Neural crest cell (in vitro differentiated cells): Measurements from ENCODE around the gene GTPBP6. TPM values are rescaled to one million over a fixed set of nuclear protein-coding genes. Genes with fewer than 3 reads are reported as not detected.
A peak's percentile ranks its signal among the peaks of the same experiment; 100 is the strongest.

Experiments
- DNase-seq: peaks from one replicate; pipeline ENCODE4 v3.0.0; 2021; ENCODE audit warnings: low read depth, mixed read lengths, low spot score
- H3K27ac Mint-ChIP-seq: one replicate; pipeline ENCODE4 v1.8.0; 2021; ENCODE audit warnings: mild to moderate bottlenecking, mixed read lengths; ENCODE audit not compliant: unreplicated experiment
- H3K27me3 Mint-ChIP-seq: 2 replicates; pipeline ENCODE4 v1.8.0; 2021; ENCODE audit warnings: low read depth, mild to moderate bottlenecking, mixed read lengths
- H3K36me3 Mint-ChIP-seq: 2 replicates; pipeline ENCODE4 v1.8.0; 2021; ENCODE audit warnings: low read depth, mild to moderate bottlenecking, mixed read lengths
- H3K4me1 Mint-ChIP-seq: 2 replicates; pipeline ENCODE4 v1.8.0; 2021; ENCODE audit warnings: mixed read lengths
- H3K4me3 Mint-ChIP-seq: one replicate; pipeline ENCODE4 v1.8.0; 2021; ENCODE audit warnings: mild to moderate bottlenecking, mixed read lengths
- H3K9me3 Mint-ChIP-seq: 2 replicates; pipeline ENCODE4 v1.8.0; 2021; ENCODE audit warnings: mixed read lengths
- total RNA-seq: library from RNA; stranded (reverse); gene quantifications from 2 replicates; pipeline ENCODE4 v1.2.1, GENCODE V29; 2021
- TF ChIP-seq, protein P1 (sequence below): fragments of 200-600 bp; sonication (generic); conservative IDR thresholded peaks from 2 replicates; pipeline ENCODE4 v1.5.0; 2021; ENCODE audit warnings: antibody characterized with exemption, mild to moderate bottlenecking

GTPBP6 gene
- total RNA-seq, 1 donor from 2014 or later, result 81.9 TPM

DNA sequence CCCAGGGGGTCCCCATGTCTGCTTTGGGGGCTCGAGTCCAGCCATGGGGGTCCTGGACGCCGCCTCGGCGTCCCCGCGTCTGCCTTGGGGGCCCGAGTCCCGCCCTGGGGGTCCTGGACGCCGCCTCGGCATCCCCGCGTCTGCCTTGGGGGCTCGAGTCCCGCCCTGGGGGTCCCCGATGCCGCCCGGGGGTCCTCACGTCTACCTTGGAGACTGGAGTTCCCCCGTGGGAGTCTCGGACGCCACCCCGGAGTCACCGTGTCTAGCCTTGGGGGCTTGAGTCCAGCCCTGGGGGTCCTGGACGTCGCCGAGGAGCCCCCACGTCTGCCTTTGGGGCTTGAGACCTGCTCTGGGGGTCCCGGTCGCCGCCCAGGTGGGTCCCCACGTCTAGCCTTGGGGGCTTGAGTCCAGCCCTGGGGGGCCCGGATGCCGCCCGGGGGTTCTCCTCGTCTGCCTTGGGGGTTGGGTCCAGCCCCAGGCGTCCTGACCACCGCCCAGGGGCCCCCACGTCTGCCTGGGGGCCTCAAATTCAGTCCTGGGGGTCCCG, 1.1 kb upstream of the GTPBP6 start:
- TF ChIP-seq, protein P1, sequence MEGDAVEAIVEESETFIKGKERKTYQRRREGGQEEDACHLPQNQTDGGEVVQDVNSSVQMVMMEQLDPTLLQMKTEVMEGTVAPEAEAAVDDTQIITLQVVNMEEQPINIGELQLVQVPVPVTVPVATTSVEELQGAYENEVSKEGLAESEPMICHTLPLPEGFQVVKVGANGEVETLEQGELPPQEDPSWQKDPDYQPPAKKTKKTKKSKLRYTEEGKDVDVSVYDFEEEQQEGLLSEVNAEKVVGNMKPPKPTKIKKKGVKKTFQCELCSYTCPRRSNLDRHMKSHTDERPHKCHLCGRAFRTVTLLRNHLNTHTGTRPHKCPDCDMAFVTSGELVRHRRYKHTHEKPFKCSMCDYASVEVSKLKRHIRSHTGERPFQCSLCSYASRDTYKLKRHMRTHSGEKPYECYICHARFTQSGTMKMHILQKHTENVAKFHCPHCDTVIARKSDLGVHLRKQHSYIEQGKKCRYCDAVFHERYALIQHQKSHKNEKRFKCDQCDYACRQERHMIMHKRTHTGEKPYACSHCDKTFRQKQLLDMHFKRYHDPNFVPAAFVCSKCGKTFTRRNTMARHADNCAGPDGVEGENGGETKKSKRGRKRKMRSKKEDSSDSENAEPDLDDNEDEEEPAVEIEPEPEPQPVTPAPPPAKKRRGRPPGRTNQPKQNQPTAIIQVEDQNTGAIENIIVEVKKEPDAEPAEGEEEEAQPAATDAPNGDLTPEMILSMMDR, result no peak
- Mint-ChIP-seq H3K36me3 (peaks cover 7% of the 10 kb centered on the region), H3K4me3 (peak overlapping the region; percentile 92), H3K4me1 (peaks cover 21% of the 10 kb centered on the region), H3K27me3 (peaks cover 19% of the 10 kb centered on the region), H3K9me3 (peaks cover 4% of the 10 kb centered on the region), H3K27ac (no peak overlapping the region)
- no peak for DNase-seq

GRCh38 chrX:318068-318738, 393 bp downstream of the GTPBP6 start:
- Mint-ChIP-seq H3K4me3 (peak overlapping the region; percentile 100), H3K4me1 (peaks cover 13% of the 10 kb centered on the region), H3K27me3 (peaks cover 10% of the 10 kb centered on the region), H3K36me3 (peaks cover 9% of the 10 kb centered on the region), H3K9me3 (peaks cover 4% of the 10 kb centered on the region), H3K27ac (peak overlapping the region; percentile 99)
- DNase-seq, result peak; percentile 92
- TF ChIP-seq, protein P1, result no peak

DNA sequence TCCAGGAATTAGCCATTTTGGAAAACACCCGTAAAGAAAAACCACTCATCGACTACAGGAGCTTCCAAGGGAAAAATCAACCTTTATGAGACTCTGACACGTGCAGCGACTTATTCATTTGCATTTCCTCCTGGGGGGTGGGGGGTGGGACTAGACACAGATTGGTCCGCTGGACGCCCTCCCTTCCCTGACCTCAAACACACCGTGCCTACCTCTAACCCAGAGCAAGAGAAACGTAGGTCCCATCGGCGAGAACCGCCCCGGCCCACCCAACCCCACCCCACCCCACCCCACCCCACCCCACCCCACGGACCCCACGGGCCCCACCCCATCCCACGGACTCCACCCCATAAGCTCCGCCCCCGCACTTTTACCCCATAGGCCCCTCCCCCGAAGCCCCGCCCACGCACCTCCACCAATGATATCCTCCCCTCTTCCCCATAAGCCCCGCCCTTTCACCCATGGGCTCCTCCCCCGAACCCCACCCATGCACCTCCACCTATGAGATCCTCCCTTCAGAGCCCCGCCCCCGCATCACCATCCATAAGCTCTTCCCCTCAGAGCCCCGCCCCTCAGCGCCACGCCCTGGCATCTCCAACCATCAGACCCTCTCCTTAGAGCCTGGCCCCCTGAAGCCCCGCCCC, 1.1 kb downstream of the GTPBP6 start:
- Mint-ChIP-seq H3K36me3 (peaks cover 8% of the 10 kb centered on the region), H3K9me3 (peaks cover 4% of the 10 kb centered on the region), H3K27ac (peak overlapping the region; percentile 22), H3K27me3 (peaks cover 7% of the 10 kb centered on the region), H3K4me1 (peaks cover 11% of the 10 kb centered on the region), H3K4me3 (peak overlapping the region; percentile 100)
- no peak for DNase-seq
- TF ChIP-seq, protein P1, result no peak

- H3K36me3 Mint-ChIP-seq, result peaks cover 13% of the 10 kb centered on the region
- H3K27ac Mint-ChIP-seq, result no peak overlapping the region
- no peak for DNase-seq
- peaks cover 4% of the 10 kb centered on the region for H3K9me3 Mint-ChIP-seq
- H3K4me3 Mint-ChIP-seq, result peak overlapping the region; percentile 73
- TF ChIP-seq, protein P1, result no peak
- H3K4me1 Mint-ChIP-seq, result peaks cover 11% of the 10 kb centered on the region
- H3K27me3 Mint-ChIP-seq, result peaks cover 10% of the 10 kb centered on the region
Observed at GRCh38 chrX:316351-317325, 2.0 kb downstream of the GTPBP6 start.
